SKM-1 (cell line): ENCODE results near the gene CCR2.
A peak's percentile ranks its signal among the peaks of the same experiment; 100 is the strongest.

Source experiments
- DNase-seq: peaks from one replicate; lab custom pipeline; 2025; ENCODE audit not compliant: unreplicated experiment; lab: John Stamatoyannopoulos, UW

The CCR2 gene

GRCh38 chr3:46354478-46354877 lies 567 bp downstream of the CCR2 start:
- no peak for DNase-seq

GRCh38 chr3:46354984-46355383 lies 1.1 kb downstream of the CCR2 start:
- DNase-seq: no peak

- DNase-seq: no peak
Measured at GRCh38 chr3:46356276-46356675, 2.4 kb downstream of the CCR2 start.

GRCh38 chr3:46356909-46357308 lies 3.0 kb downstream of the CCR2 start:
- no peak for DNase-seq

- DNase-seq: no peak
Measured at GRCh38 chr3:46358466-46358865, 4.6 kb downstream of the CCR2 start.

- DNase-seq: no peak
Measured at GRCh38 chr3:46359733-46360493, 6.0 kb downstream of the CCR2 start.

- DNase-seq: no peak
Measured at GRCh38 chr3:46360907-46361306, 7.0 kb downstream of the CCR2 start.

GRCh38 chr3:46361408-46362283 lies 7.7 kb downstream of the CCR2 start:
- DNase-seq: peak; percentile 77

GRCh38 chr3:46365041-46365440 lies 11.1 kb downstream of the CCR2 start:
- no peak for DNase-seq

- no peak for DNase-seq
Measured at GRCh38 chr3:46365737-46366524, 12.0 kb downstream of the CCR2 start.

- no peak for DNase-seq
Measured at GRCh38 chr3:46367811-46368210, 13.9 kb downstream of the CCR2 start.

GRCh38 chr3:46368569-46368968 lies 14.7 kb downstream of the CCR2 start:
- DNase-seq: peak; percentile 84

GRCh38 chr3:46369151-46369550 lies 15.2 kb downstream of the CCR2 start:
- DNase-seq: no peak

- DNase-seq: no peak
Measured at GRCh38 chr3:46369675-46370132, 15.8 kb downstream of the CCR2 start.

GRCh38 chr3:46370839-46371518 lies 17.1 kb downstream of the CCR2 start, which contains the start of gene CCR5:
TSS of gene CCR5 (plus strand) at chr3:46370946. CDS start at chr3:46372903, 1,957 bp downstream.
- no peak for DNase-seq

- no peak for DNase-seq
Measured at GRCh38 chr3:46371519-46372340, 17.8 kb downstream of the CCR2 start.

- DNase-seq: peak; percentile 32
Measured at GRCh38 chr3:46372492-46373359, 18.8 kb downstream of the CCR2 start.

- no peak for DNase-seq
Measured at GRCh38 chr3:46374755-46375154, 20.8 kb downstream of the CCR2 start.

GRCh38 chr3:46375218-46375617 lies 21.3 kb downstream of the CCR2 start:
- DNase-seq: no peak
